Neural cell (in vitro differentiated cells): ENCODE results near the gene SAG.

Experiments used
- CTCF ChIP-seq: fragments of 450-650 bp; IDR thresholded peaks from 2 replicates; pipeline ENCODE4 v1.5.1; 2014; ENCODE audit warnings: antibody characterized with exemption, mild to moderate bottlenecking, moderate library complexity; ENCODE audit not compliant: poor library complexity, severe bottlenecking
- POLR2AphosphoS5 ChIP-seq: IDR thresholded peaks from 2 replicates; pipeline ENCODE4 v1.6.1; 2012
- RAD21 ChIP-seq: fragments of 450-650 bp; conservative IDR thresholded peaks from 2 replicates; pipeline ENCODE4 v1.6.1; 2014; ENCODE audit warnings: antibody characterized with exemption, mild to moderate bottlenecking, moderate library complexity
- TF ChIP-seq, protein P1 (sequence below): IDR thresholded peaks from 2 replicates; pipeline ENCODE4 v1.6.1; 2012; ENCODE audit warnings: borderline replicate concordance

DNA sequence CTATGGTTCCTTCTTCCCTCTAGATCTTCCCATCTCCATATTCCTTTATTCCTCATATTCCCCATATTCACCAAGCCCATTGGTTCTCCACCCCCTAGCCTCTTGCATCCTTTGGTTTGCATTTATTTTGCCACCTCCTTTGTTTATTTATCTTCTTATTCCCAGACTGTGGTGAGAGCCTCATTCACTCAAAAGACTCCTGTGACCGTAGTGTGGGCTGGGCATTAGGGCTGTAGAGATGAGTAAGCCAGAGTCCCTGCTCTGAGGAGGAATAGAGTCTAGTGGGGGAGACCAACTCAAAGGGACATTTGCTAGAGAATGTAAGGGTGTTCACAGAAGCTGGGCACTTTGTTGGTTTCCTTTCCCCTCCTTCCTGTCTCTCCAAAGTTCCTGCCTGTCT is 47.9 kb upstream of the SAG start:
- TF ChIP-seq CTCF (no peak), POLR2AphosphoS5 (no peak), RAD21 (no peak)
- TF ChIP-seq, protein P1, sequence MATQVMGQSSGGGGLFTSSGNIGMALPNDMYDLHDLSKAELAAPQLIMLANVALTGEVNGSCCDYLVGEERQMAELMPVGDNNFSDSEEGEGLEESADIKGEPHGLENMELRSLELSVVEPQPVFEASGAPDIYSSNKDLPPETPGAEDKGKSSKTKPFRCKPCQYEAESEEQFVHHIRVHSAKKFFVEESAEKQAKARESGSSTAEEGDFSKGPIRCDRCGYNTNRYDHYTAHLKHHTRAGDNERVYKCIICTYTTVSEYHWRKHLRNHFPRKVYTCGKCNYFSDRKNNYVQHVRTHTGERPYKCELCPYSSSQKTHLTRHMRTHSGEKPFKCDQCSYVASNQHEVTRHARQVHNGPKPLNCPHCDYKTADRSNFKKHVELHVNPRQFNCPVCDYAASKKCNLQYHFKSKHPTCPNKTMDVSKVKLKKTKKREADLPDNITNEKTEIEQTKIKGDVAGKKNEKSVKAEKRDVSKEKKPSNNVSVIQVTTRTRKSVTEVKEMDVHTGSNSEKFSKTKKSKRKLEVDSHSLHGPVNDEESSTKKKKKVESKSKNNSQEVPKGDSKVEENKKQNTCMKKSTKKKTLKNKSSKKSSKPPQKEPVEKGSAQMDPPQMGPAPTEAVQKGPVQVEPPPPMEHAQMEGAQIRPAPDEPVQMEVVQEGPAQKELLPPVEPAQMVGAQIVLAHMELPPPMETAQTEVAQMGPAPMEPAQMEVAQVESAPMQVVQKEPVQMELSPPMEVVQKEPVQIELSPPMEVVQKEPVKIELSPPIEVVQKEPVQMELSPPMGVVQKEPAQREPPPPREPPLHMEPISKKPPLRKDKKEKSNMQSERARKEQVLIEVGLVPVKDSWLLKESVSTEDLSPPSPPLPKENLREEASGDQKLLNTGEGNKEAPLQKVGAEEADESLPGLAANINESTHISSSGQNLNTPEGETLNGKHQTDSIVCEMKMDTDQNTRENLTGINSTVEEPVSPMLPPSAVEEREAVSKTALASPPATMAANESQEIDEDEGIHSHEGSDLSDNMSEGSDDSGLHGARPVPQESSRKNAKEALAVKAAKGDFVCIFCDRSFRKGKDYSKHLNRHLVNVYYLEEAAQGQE = no peak
